Measurements from ENCODE around the gene WWOX. TPM values are rescaled to one million over a fixed set of nuclear protein-coding genes. Genes with fewer than 3 reads are reported as not detected.

Gene WWOX
- total RNA-seq, 1 experiment from 2014 or later, result 15.6 TPM

DNA sequence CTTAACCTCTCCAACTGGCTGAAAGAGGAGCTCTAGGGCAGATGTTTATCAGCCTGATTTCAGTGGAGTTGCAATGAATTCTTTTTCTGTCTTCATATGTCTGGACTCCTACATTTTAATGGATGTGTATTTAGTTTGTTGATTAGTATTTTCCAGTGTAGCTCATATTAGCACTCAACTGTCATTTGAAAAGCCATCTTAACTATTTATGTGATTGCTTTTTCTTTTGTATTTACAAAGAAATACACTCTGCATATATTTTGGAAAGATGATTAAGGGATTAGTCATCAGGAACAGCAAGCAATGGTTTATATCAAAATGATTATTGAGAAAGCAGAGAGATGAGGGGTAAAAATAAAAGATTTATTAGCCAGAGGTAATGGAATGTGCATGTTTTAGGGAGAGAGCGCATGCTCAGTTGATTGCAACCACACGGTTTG lies 71.1 kb downstream of the WWOX start:
- H2BK120ac ChIP-seq (ENCODE audit: low read depth, low read length, poor library complexity, severe bottlenecking), result no peak overlapping the region
- TF ChIP-seq, protein P1, sequence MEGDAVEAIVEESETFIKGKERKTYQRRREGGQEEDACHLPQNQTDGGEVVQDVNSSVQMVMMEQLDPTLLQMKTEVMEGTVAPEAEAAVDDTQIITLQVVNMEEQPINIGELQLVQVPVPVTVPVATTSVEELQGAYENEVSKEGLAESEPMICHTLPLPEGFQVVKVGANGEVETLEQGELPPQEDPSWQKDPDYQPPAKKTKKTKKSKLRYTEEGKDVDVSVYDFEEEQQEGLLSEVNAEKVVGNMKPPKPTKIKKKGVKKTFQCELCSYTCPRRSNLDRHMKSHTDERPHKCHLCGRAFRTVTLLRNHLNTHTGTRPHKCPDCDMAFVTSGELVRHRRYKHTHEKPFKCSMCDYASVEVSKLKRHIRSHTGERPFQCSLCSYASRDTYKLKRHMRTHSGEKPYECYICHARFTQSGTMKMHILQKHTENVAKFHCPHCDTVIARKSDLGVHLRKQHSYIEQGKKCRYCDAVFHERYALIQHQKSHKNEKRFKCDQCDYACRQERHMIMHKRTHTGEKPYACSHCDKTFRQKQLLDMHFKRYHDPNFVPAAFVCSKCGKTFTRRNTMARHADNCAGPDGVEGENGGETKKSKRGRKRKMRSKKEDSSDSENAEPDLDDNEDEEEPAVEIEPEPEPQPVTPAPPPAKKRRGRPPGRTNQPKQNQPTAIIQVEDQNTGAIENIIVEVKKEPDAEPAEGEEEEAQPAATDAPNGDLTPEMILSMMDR (conservative IDR thresholded peaks at IDR 0.05), result no peak
- H2BK20ac ChIP-seq (ENCODE audit: low read depth, low read length, poor library complexity, severe bottlenecking), result no peak overlapping the region
- H4K5ac ChIP-seq (ENCODE audit: insufficient read length, low read depth, low read length), result no peak overlapping the region
- H3K36me3 Mint-ChIP-seq (ENCODE audit: insufficient read depth in 1 of 3, low read depth in 3 of 3), result no peaks in the 10 kb centered on the region
- no peaks in the 10 kb centered on the region for H3K27me3 ChIP-seq (ENCODE audit: insufficient read depth, low read length)
- H2BK12ac ChIP-seq (ENCODE audit: insufficient read length, low read depth, low read length), result no peak overlapping the region
- H3K79me1 ChIP-seq (ENCODE audit: insufficient read depth, low read depth, low read length, poor library complexity, severe bottlenecking), result no peaks in the 10 kb centered on the region
- H3K4me2 ChIP-seq (ENCODE audit: insufficient read depth, insufficient read length, low read length), result no peak overlapping the region
- no peak overlapping the region for H3K27ac ChIP-seq (ENCODE audit: insufficient read length, low read depth, low read length)
- H3K4me3 Mint-ChIP-seq, result no peak overlapping the region
- H3K56ac ChIP-seq (ENCODE audit: insufficient read length, low read depth, low read length), result no peak overlapping the region
- H3K79me2 ChIP-seq (ENCODE audit: insufficient read depth, low read length), result no peaks in the 10 kb centered on the region
- H3K14ac ChIP-seq (ENCODE audit: insufficient read depth, low read length), result no peak overlapping the region
- H3K18ac ChIP-seq (ENCODE audit: insufficient read length, low read depth, low read length), result no peak overlapping the region
- no peak overlapping the region for H3K23ac ChIP-seq (ENCODE audit: insufficient read length, low read depth, low read length)
- no peak overlapping the region for H4K91ac ChIP-seq (ENCODE audit: insufficient read length, low read depth, low read length)
- no peaks in the 10 kb centered on the region for H3K9me3 ChIP-seq (ENCODE audit: control insufficient read depth, low read depth, low read length)
- no peaks in the 10 kb centered on the region; the same call in 1 of the 2 replicates for H3K27me3 Mint-ChIP-seq (ENCODE audit: low read depth)
- H2AK5ac ChIP-seq (ENCODE audit: insufficient read length, low read length), result no peak overlapping the region
- no peaks in the 10 kb centered on the region for H3K23me2 ChIP-seq (ENCODE audit: insufficient read length, low read depth, low read length, poor library complexity, severe bottlenecking)
- H2BK5ac ChIP-seq (ENCODE audit: insufficient read length, low read length), result no peak overlapping the region
- H3K4me1 Mint-ChIP-seq, result no peaks in the 10 kb centered on the region
- H2BK15ac ChIP-seq (ENCODE audit: low read depth, low read length), result no peak overlapping the region
- H3K27ac Mint-ChIP-seq, result no peak overlapping the region
- H4K20me1 ChIP-seq (ENCODE audit: control insufficient read depth, insufficient read depth, insufficient read length), result no peaks in the 10 kb centered on the region
- no peak for DNase-seq
- H3K4ac ChIP-seq (ENCODE audit: low read depth, low read length), result no peak overlapping the region
- H3K4me1 ChIP-seq (ENCODE audit: insufficient read depth, low read length), result no peaks in the 10 kb centered on the region
- H2AFZ ChIP-seq (ENCODE audit: low read length), result no peak overlapping the region
- no peaks in the 10 kb centered on the region for H3K9me3 Mint-ChIP-seq
- WGBS (ENCODE audit: extremely low coverage, insufficient read length, low lambda C conversion rate), result no CpG with 5 or more reads among the region's 2 CpGs
- H3T11ph ChIP-seq (ENCODE audit: low read length), result no peak overlapping the region
- no peak overlapping the region for H4K8ac ChIP-seq (replicated peaks; ENCODE audit: insufficient read length, low read depth, low read length)
- H3K9ac ChIP-seq (ENCODE audit: extremely low read depth, insufficient read length, low read length), result no peak overlapping the region
